K562 (cell line): Measurements from ENCODE around the gene ERVW-1. TPM values are rescaled to one million over a fixed set of nuclear protein-coding genes. Genes with fewer than 3 reads are reported as not detected.

ENCODE experiments used
- ATAC-seq: fragments of 200-7000 bp; cut with Tn5 transposase; 3 replicates; pipeline ENCODE4 v1.9.1; 2020; ENCODE audit warnings: moderate library complexity
- BruUV-seq: library from RNA; stranded (reverse); fragments of 400-500 nt; replicated peaks from 2 replicates; lab custom pipeline; 2021; lab: Mats Ljungman, UMichigan
- CTCF ChIA-PET: fragments of 300-600 bp; formaldehyde crosslinking; extraction: SDS; loops from one replicate; lab custom pipeline; 2021; ENCODE audit warnings: low intra/inter-chr PET ratio; lab: Yijun Ruan, JAX
- POLR2A ChIA-PET: fragments of 300-600, 350-650 bp; sonication (Branson Sonifier 250); formaldehyde crosslinking; extraction: SDS; loops from one replicate; lab custom pipeline; 2021; ENCODE audit warnings: antibody characterized with exemption, inconsistent platforms; lab: Yijun Ruan, JAX
- DNase-seq, 4 experiments: peaks; one replicate each; pipeline versions ENCODE4 v3.0.0 to v3.0.0-alpha.2; 2011 to 2018; ENCODE audit warnings: low spot score in 3 of 4, mixed read lengths in 3 of 4; ENCODE audit errors: extremely low read depth in 1 of 4
- FAIRE-seq: peaks from 2 replicates; lab custom pipeline; 2011; peaks lifted over from hg19 to GRCh38; lab: Jason Lieb, UNC
- H2AFZ ChIP-seq: 2 replicates; pipeline ENCODE4 v1.6.0; 2011; ENCODE audit warnings: low read depth, low read length, control low read depth, inconsistent platforms
- H3K27ac ChIP-seq: fragments of 200-600 bp; 3 replicates; pipeline ENCODE4 v1.8.0; 2011; ENCODE audit warnings: low read depth, mild to moderate bottlenecking, control low read depth, inconsistent platforms, low read length, moderate library complexity, mixed read lengths; ENCODE audit errors: extremely low read depth
- H3K27me3 ChIP-seq, 2 experiments: fragments of 300-600 bp in 1 of 2; 2 replicates in 1 of 2; 3 replicates in 1 of 2; pipeline versions ENCODE4 v1.6.0 to v1.8.0; 2011; ENCODE audit warnings: inconsistent platforms in 2 of 2, low read length in 2 of 2, mild to moderate bottlenecking in 1 of 2, mixed read lengths in 1 of 2, moderate library complexity in 1 of 2; ENCODE audit not compliant: control insufficient read depth in 2 of 2, insufficient read depth in 2 of 2
- H3K36me3 ChIP-seq: fragments of 300-600 bp; 3 replicates; pipeline ENCODE4 v1.8.0; 2011; ENCODE audit warnings: mild to moderate bottlenecking, low read length, inconsistent platforms; ENCODE audit not compliant: control insufficient read depth, insufficient read depth
- H3K4me1 ChIP-seq, 2 experiments: fragments of 200-600 bp in 1 of 2; replicated peaks in 1 of 2; 2 replicates in 1 of 2; 3 replicates in 1 of 2; pipeline versions ENCODE4 v1.5.1 to v1.8.0; 2011; ENCODE audit warnings: inconsistent platforms in 2 of 2, low read length in 2 of 2, mild to moderate bottlenecking in 1 of 2, mixed read lengths in 1 of 2, moderate library complexity in 1 of 2; ENCODE audit not compliant: control insufficient read depth in 2 of 2, insufficient read depth in 2 of 2
- H3K4me2 ChIP-seq: 2 replicates; pipeline ENCODE4 v1.6.1; 2011; ENCODE audit warnings: low read length, control low read depth, inconsistent platforms, mixed read lengths; ENCODE audit not compliant: insufficient read depth
- H3K4me3 ChIP-seq: fragments of 200-600 bp; sonication (generic), shearing (Covaris generic); 2 replicates; pipeline ENCODE4 v1.5.1; 2016; ENCODE audit warnings: control low read depth, inconsistent platforms
- H3K79me2 ChIP-seq: fragments of 200-600 bp; 3 replicates; pipeline ENCODE4 v1.8.0; 2011; ENCODE audit warnings: low read length, inconsistent platforms; ENCODE audit not compliant: control insufficient read depth, insufficient read depth
- H3K9ac ChIP-seq, 2 experiments: 2 replicates each; pipeline versions ENCODE4 v1.6.0 to v1.6.1; 2011; ENCODE audit warnings: low read depth in 2 of 2, low read length in 2 of 2, control low read depth in 1 of 2, inconsistent platforms in 1 of 2, mild to moderate bottlenecking in 1 of 2, mixed read lengths in 1 of 2; ENCODE audit not compliant: insufficient read depth in 1 of 2
- H3K9me1 ChIP-seq: one replicate; pipeline ENCODE4 v1.6.0; 2011; ENCODE audit warnings: inconsistent platforms, mild to moderate bottlenecking, low read length, moderate library complexity; ENCODE audit not compliant: control insufficient read depth, insufficient read depth
- H3K9me3 ChIP-seq: replicated peaks from 2 replicates; pipeline ENCODE4 v1.5.1; 2011; ENCODE audit warnings: low read depth, low read length, inconsistent platforms; ENCODE audit not compliant: control insufficient read depth, insufficient read depth
- H4K20me1 ChIP-seq: replicated peaks from 2 replicates; pipeline ENCODE4 v1.6.1; 2011; ENCODE audit warnings: low read length, inconsistent platforms, mixed read lengths; ENCODE audit not compliant: control insufficient read depth, insufficient read depth
- ARID3A ChIP-seq: IDR thresholded peaks from 2 replicates; pipeline ENCODE4 v1.6.1; 2012; ENCODE audit warnings: low read depth, low read length, improper control_type of control experiment, borderline replicate concordance
- CTCF ChIP-seq, 3 experiments: IDR thresholded peaks in 2 of 3; conservative IDR thresholded peaks in 1 of 3; 2 replicates each; pipeline ENCODE4 v1.5.1; 2011 to 2012; ENCODE audit warnings: low read length in 3 of 3, mild to moderate bottlenecking in 3 of 3, control low read depth in 2 of 3, improper control_type of control experiment in 1 of 3, inconsistent platforms in 1 of 3, low read depth in 1 of 3, mixed read lengths in 1 of 3, moderate library complexity in 1 of 3; ENCODE audit not compliant: insufficient read depth in 2 of 3
- GATAD2B ChIP-seq: fragments of 450-650 bp; IDR thresholded peaks from 2 replicates; pipeline ENCODE4 v1.6.1; 2017; ENCODE audit warnings: mild to moderate bottlenecking, borderline replicate concordance
- NFE2L1 ChIP-seq: fragments of 450-650 bp; IDR thresholded peaks from 2 replicates; pipeline ENCODE4 v1.6.1; 2016; ENCODE audit warnings: missing genetic modification characterization, low read depth, mild to moderate bottlenecking, missing compliant biosample characterization, moderate library complexity, borderline replicate concordance
- PTRF ChIP-seq: fragments of 450-650 bp; IDR thresholded peaks from 2 replicates; pipeline ENCODE4 v1.6.1; 2016; ENCODE audit warnings: mild to moderate bottlenecking, missing genetic modification characterization, missing compliant biosample characterization
- RAD21 ChIP-seq, 2 experiments: fragments of 250-450 bp in 1 of 2; fragments of 450-650 bp in 1 of 2; sonication (Bioruptor Pico) in 1 of 2; formaldehyde crosslinking in 1 of 2; IDR thresholded peaks in 1 of 2; conservative IDR thresholded peaks in 1 of 2; 2 replicates each; pipeline versions ENCODE4 v1.4.0 to v1.8.0; 2020 to 2022; ENCODE audit warnings: mild to moderate bottlenecking in 2 of 2, moderate library complexity in 1 of 2
- SMC3 ChIP-seq: conservative IDR thresholded peaks from 2 replicates; pipeline ENCODE4 v1.6.1; 2011; ENCODE audit warnings: low read depth, low read length, improper control_type of control experiment; ENCODE audit not compliant: insufficient read depth
- TEAD2 ChIP-seq: fragments of 450-650 bp; IDR thresholded peaks from 2 replicates; pipeline ENCODE4 v1.6.1; 2016; ENCODE audit warnings: missing genetic modification characterization, control low read depth, missing compliant biosample characterization
- TEAD4 ChIP-seq, 2 experiments: sonication (generic) in 1 of 2; formaldehyde crosslinking in 1 of 2; IDR thresholded peaks; 2 replicates each; pipeline versions ENCODE4 v1.6.1 to v1.8.0; 2012 to 2022; ENCODE audit warnings: borderline replicate concordance in 1 of 2, inconsistent platforms in 1 of 2, low read length in 1 of 2, mild to moderate bottlenecking in 1 of 2, missing genetic modification reagents in 1 of 2
- XRCC5 ChIP-seq: fragments of 200-400 bp; formaldehyde crosslinking; IDR thresholded peaks from 2 replicates; pipeline ENCODE4 v1.6.1; 2017; ENCODE audit warnings: low read depth, mild to moderate bottlenecking, low read length
- ZNF696 ChIP-seq: fragments of 250-450 bp; sonication (Bioruptor Pico); conservative IDR thresholded peaks from 2 replicates; pipeline ENCODE4 v1.4.0; 2020; ENCODE audit warnings: mild to moderate bottlenecking, moderate library complexity
- WGBS: fragments of 100-300 bp; shearing (Covaris generic); methylation state at CpG from one replicate; pipeline ENCODE4 v1.1.6; 2016; ENCODE audit warnings: low coverage, mixed read lengths; ENCODE audit not compliant: insufficient coverage; ENCODE audit errors: missing lambda C conversion rate; 5-methylcytosine and 5-hydroxymethylcytosine counted together
- in situ Hi-C: fragments of 300-500 bp; cut with MboI; formaldehyde crosslinking; loops from 4 replicates; pipeline ENCODE4 v1.15.0; 2018; ENCODE audit warnings: inconsistent platforms, mixed read lengths
- intact Hi-C: fragments of 100-400 bp; cut with micrococcal nuclease; formaldehyde crosslinking; loops from 2 replicates; pipeline ENCODE4 v1.14.2; 2022
- polyA plus RNA-seq, 8 experiments: library from polyadenylated mRNA; depleted of rRNA in 4 of 8; stranded (reverse) in 5 of 8; unstranded in 3 of 8; fragments of >200 nt; fragmentation: Nextera tagmentation in 2 of 8; fragmentation: Illumina TruSeq in 1 of 8; extraction: Ambion mirVana in 2 of 8; extraction: Trizol in 1 of 8; gene quantifications; 2 replicates each; pipeline versions ENCODE4 v1.2.1 to v1.2.3, GENCODE V29; 2011 to 2014; ENCODE audit warnings: inconsistent platforms in 1 of 8, missing spikeins in 1 of 8
- total RNA-seq, 7 experiments: library from RNA; depleted of rRNA in 6 of 7; stranded (reverse); fragments of >200 nt in 6 of 7; fragmentation: Illumina TruSeq in 2 of 7; extraction: Trizol in 2 of 7; gene quantifications; 2 replicates each; pipeline versions ENCODE4 v1.2.1 to v1.2.3, GENCODE V29; 2011 to 2021; ENCODE audit warnings: low replicate concordance in 1 of 7
- TF ChIP-seq, protein P1 (sequence below), 2 experiments: fragments of 250-450 bp in 1 of 2; fragments of 450-650 bp in 1 of 2; sonication (Bioruptor Pico) in 1 of 2; IDR thresholded peaks; 2 replicates each; pipeline versions ENCODE4 v1.6.1 to v1.8.0; 2016 to 2021; ENCODE audit warnings: mild to moderate bottlenecking in 2 of 2, moderate library complexity in 2 of 2, missing compliant biosample characterization in 1 of 2, missing genetic modification characterization in 1 of 2

Gene ERVW-1
- total and polyA plus RNA-seq, 9 of the 15 experiments (the other 6 are each of a cell fraction or from before 2014, with no cell fraction given) = not detected

GRCh38 chr7:92461027-92462003, 16.4 kb downstream of the ERVW-1 start:
- peaks cover 17% of the 10 kb centered on the region for H3K36me3 ChIP-seq
- H3K9me1 ChIP-seq = no peaks in the 10 kb centered on the region
- peak overlapping the region; percentile 37; the same call in 1 of the 2 replicates for H3K4me2 ChIP-seq
- FAIRE-seq = peak; percentile 86
- H3K9ac ChIP-seq = peak overlapping the region in 1 of 2 experiments; percentile 32; a peak in 1 of 4 replicates
- H3K27ac ChIP-seq = peak overlapping the region; percentile 22; the same call in 2 of the 3 replicates
- H3K9me3 ChIP-seq = no peaks in the 10 kb centered on the region
- no peaks in the 10 kb centered on the region for H4K20me1 ChIP-seq
- in situ Hi-C loops = no loop called here
- no peak overlapping the region for H3K4me3 ChIP-seq
- POLR2A ChIA-PET = interaction anchor here (0.6 to 2.0 kb wide), 4 partner anchors 11 to 849 kb away, joined by 3 to 15 read pairs (median 4); partner anchors contain the start of gene GATAD1
- CTCF ChIA-PET = interaction anchor here (0.6 to 1.3 kb wide), 4 partner anchors 446 to 710 kb away, joined by 3 to 7 read pairs (median 4); partner anchors contain the start of gene MTERF1
- H3K27me3 ChIP-seq = no peaks in the 10 kb centered on the region
- intact Hi-C loops = loop anchor here (1.0 to 2.0 kb wide), 2 partner anchors 37 to 581 kb away; partner anchors contain the start of gene MTERF1
- peaks cover 0 to 4% of the 10 kb centered on the region in 2 experiments; a peak in 2 of 5 replicates for H3K4me1 ChIP-seq
- peak overlapping the region; percentile 94 for H2AFZ ChIP-seq
- 41% methylated on average over 8 of the region's 8 CpGs for WGBS
- no peaks in the 10 kb centered on the region for H3K79me2 ChIP-seq
- peak; percentile 93 for ATAC-seq
- DNase-seq = peak; percentile 53 to 75 (median 65)
- BruUV-seq = no TSS peak
- TF ChIP-seq SMC3 (peak; percentile 68), XRCC5 (0 out of 2 replicates have a peak, but pooled peaks have one; percentile 60), GATAD2B (0 out of 2 replicates have a peak, but pooled peaks have one; percentile 28), RAD21 (CRISPR knock-in tag; conservative IDR thresholded peaks at IDR 0.05 in 1 of 2, IDR thresholded peaks at IDR 0.05 in 1 of 2) (peak; percentile 48 to 69), TEAD2 (no peak), NFE2L1 (tag) (no peak), PTRF (tag) (no peak), CTCF (IDR thresholded peaks at IDR 0.05 in 2 of 3, conservative IDR thresholded peaks at IDR 0.05 in 1 of 3; ENCODE audit: insufficient read depth in 2 of 3, low read depth in 1 of 3, low read length in 3 of 3) (peak; percentile 72 to 92 (median 92)), TEAD4 (IDR thresholded peaks at IDR 0.05; ENCODE audit: low read length) (peak; percentile 16; the same call in 1 of the 2 replicates), TEAD4 (CRISPR knock-in tag; IDR thresholded peaks at IDR 0.05; ENCODE audit: borderline replicate concordance) (no peak), ZNF696 (CRISPR knock-in tag) (no peak), ARID3A (peak; percentile 37; the same call in 1 of the 2 replicates)
- TF ChIP-seq, protein P1, sequence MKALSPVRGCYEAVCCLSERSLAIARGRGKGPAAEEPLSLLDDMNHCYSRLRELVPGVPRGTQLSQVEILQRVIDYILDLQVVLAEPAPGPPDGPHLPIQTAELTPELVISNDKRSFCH (CRISPR knock-in tag; IDR thresholded peaks at IDR 0.05) = no peak
- TF ChIP-seq, protein P1 (tag; IDR thresholded peaks at IDR 0.05) = no peak
